HG03135 (cell line): ENCODE measurements around the gene AGAP9.
"Not testable (repeated sequence)": the region's sequence is repeated elsewhere in the genome, so short reads cannot be mapped to it uniquely, and the experiment has no call there.

Experiments used
- ATAC-seq: cut with Tn5 transposase; IDR thresholded peaks from one replicate; pipeline ENCODE4 v1.9.1; 2021; ENCODE audit warnings: mild to moderate bottlenecking, moderate library complexity; ENCODE audit not compliant: unreplicated experiment

Gene AGAP9

DNA sequence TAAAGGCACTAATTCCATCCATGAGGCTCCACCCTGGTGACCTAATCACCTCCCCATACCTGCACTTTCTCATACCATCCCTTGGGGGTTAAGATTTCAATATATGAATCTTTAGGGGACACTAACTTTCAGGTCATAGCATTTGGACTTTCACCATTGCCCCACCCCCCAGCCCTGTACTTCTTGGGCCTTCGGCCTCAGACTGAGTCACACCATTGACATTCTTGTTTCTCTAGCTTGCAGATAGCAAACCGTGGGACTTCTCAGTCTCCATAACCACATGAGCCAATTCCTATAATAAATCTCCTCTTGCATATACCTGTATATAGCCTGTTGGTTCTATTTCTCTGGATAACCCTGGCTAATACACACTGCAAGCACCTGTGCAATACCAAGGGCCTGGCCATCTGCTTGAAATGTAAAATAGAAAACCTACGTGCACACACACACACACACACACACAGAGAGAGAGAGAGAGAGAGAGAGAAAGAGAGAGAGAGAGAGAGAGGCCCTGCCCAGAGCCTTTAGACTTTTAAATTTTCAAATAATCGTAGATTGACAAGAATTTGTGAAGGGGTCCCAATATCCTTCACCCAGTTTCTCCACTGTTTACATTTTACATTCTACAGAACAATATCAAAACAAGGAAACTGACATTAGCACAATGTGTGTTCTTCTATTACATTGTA, 64.8 kb downstream of the AGAP9 start:
- ATAC-seq, result no peak

DNA sequence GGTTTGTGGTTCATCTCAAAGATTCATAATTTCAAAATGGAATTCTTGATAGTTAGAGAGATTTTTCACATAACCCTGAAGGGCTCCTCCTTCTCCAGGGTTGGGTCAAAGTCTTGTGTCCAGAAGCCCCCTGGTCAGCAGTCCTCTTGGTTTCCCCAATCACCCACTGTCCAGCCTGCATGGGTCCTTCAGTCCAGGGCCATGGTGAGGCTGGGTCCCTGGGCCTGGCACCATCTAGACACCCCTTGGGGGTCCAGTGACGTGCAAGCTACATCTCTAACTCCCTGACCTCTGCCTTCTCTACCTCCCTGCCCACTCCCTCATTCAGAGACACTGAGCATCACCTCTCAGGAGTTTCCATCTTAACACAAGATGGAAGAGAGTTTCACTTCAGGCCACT, 65.6 kb downstream of the AGAP9 start:
- ATAC-seq, result no peak

DNA sequence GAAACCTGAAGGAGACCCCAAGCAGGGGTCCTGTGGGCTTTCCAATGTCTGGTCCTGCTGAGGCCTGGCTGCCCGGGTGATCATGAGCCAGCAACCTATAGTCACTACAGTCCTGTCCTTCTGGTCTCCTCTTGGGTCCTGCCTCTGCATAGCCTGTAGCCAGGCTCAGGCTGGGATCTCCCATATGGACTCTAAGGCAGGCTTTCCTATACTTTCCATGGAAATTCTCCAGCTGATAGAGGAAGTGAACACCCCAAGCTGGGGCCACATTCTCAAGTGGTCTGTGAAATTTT, 66.0 kb downstream of the AGAP9 start:
- no peak for ATAC-seq

DNA sequence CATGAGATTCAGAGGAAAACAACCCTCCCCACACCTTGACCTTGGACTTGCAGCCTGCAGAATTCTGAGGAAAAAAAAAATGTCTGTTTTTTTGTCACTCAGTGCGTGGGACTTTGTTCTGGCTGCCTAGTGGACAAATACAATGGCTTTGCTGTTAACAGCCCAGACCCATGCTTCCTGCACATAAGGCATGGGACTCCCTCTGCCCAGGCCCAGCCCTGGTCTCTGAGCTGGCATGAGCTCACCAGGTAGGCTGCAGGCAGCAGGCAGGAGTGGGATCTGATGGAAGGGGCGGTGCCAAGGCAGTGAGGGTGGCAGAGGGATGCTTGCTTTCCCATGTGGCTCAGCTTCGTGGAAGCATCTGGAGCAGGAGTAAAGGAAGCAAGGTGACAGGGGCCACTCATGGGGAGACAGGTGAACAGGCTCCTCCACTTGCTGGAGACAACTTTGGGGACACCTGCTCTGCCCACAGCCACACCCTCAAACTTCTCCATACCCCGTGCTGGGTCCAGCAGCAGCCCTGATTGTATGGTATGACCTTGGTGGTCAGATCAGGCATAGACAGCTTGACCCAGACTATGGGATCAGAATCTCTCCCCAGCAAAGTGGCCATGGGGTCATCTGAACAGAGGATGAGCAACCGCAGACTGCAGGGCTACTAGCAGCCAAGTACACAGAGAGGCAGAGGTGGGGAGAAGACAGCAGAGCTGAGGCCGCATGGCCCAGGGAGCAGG, 66.5 kb downstream of the AGAP9 start:
- ATAC-seq, result no peak

DNA sequence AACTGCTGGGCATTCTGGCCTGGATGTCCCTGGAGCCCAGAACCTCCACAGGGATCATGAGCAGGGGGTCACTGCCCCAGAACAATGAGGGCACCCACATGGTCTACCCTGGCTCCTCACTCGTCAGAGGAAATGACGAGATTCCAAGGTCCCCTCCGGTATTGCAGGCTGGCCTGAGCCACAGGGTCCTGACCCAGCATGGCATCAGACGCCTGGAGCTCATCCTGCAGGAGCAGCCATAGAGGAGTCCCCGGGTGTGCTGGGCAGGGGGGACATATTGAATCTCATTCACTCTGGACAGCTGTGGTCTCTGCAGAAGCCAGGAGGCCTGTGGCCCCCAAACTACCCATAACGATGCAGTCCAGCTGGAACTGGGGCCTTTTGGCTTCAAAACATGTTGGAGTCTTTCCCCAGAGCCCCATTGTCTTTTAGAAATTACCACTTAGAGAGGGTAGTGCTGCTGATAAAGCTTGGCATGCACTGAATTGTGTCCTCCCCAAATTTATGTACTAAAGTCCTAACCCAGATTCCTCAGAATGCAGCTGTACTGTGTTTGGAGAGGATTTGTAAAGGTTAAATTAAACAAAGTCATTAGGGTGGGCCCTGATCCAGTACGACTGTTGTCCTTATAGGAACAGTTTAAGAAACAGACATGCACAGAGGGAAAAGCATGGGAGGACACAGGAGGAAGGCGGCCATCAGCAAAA, 67.2 kb downstream of the AGAP9 start:
- ATAC-seq, result no peak

DNA sequence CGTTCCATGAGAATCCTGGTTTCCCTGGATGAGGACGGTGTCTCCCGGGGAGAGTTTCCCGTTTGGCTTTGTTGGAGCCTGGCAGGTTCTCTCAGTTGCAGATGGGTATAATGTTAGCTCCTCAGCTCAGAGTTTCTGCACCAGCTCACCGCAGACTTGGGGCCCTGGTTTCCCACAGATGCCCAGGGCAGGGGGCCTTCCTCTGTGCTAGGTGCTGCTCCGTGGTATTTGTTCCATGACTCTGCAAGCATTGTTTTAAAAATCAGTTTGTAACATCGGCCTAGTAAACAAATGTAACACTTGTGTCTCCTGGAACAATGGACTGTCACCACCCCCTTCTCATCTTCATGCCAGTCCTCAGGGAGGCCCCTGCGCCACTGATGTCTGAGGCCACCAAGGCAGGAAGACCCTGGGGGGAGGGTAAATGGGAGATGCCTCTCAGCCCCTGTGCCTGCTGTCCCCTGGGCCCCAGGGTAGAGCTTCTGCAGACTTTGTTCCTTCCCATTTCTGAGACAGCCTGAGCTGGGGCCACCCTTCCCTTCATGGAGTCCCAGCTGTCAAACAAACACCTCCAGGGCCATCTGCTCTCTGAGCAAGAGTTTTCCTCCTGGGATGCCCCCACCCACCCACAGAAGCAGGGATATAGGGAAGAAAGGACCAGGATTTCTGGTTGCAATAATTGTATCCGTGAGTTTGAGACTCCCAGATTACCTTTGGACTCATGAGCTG, 67.9 kb downstream of the AGAP9 start:
- ATAC-seq, result not testable (repeated sequence)

DNA sequence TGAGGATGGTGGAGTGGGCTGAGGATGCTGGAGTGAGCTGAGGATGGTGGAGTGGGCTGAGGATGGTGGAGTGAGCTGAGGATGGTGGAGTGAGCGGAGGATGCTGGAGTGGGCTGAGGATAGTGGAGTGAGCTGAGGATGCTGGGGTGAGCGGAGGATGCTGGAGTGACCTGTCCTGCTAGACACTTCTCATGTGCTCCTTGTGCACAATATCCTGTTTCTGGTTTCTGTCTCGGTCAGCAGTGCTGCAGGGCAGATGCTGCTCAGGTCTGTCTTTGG, 68.7 kb downstream of the AGAP9 start:
- no peak for ATAC-seq

DNA sequence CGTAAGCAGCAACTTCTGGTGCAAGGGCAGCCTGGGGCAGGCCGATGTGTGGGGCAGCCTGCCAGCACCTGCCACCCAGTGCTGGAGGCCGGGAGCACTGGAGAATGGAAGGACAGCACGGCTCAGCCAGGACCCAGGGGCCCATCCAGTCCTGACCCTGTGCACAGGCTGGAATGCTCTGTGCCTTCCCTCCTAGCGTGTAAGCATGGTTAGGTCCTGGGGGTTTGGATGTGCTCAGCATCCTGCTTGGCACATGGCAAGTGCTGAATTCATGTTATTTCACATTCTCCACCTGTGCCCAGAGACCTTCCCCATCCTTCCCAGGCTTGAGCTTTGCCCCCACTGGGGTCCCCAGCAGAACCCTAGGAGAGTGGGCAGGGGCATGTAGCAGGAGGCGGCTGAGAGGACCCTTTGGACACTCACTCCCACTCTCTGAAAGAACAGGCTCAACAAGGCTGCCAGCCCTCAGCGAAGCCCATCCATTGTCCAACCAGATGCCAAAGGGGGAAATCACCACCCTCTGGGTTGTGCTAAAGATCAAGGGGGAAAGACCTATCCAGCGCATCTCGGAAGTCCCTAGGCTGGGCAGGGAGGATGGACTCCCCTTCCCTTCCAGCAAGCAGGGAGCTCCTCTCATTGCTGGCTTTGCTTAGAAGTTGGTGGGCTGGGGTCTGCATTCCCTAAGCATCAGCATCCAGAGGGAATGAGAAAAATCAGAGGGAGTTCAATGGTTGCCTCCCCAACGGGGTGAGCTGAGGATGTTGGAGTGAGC, 69.2 kb downstream of the AGAP9 start:
- ATAC-seq, result no peak

DNA sequence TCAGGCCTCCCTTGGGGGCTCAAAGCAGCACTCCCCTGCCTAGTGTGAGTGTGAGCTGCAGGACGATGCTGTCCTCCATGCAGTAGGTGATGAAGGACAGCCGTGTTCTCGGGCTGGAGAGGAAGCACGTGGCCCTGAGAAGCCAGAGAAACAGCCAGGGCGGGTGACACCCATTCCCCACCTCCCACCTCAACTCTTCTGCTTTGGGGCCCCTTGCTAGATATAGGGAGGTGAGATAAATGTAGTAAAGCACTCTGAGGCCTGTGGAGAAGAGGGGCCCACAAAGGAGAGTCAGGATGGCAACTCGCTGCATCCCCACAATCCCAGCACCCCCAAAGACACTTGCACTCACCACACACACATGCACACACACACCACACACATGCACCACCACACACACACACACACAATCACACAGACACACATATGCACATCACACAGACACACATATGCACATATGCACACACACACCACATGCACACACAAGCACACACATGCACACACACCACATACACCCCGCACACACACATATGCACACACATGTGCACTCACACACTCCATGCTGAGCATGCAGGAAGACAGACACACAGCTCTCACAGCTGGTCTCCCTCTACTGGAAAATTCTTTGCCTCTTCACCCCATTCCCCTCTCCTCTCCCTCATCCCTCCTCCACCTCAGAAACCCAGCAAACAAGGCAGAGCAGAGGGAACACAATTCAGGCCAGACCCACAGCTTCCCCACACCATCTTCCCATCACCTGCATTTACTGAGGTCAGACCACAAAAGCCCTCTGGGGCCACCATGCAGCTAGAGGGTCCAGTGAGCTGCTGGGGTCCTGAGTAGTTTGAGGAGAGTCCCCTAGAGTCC, 70.1 kb downstream of the AGAP9 start:
- ATAC-seq, result no peak

DNA sequence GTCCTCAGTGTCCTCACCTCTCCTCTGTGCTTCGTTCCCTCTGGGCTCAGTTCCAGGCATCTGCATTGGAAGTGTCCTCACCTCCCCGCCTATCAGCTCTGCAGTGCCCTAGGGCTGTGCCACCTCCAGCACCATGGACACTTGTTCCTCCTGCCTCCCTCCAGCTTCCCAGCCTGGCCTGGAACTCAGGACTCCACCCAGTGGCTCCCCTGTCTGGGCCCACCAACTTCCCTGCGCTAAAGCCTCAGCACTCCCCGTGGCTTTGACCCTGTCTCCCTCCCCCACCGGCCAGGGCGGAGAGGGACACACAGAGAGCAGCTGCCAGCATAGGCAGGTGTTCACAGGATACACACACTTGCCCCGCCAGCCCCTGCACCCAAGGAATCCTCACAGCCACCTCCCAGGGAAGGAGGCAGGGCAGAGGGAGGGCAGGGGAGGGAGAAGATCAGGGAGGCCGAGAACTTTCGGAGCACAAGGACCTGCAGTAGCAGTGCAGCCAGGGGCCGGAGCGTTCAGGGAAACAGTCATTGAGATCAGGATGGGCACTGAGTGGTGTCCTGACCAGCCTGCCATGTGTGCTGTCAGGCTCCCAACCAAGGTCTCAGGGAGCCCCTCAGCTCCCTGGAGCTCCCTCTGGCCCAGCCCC, 70.8 kb downstream of the AGAP9 start:
- no peak for ATAC-seq

DNA sequence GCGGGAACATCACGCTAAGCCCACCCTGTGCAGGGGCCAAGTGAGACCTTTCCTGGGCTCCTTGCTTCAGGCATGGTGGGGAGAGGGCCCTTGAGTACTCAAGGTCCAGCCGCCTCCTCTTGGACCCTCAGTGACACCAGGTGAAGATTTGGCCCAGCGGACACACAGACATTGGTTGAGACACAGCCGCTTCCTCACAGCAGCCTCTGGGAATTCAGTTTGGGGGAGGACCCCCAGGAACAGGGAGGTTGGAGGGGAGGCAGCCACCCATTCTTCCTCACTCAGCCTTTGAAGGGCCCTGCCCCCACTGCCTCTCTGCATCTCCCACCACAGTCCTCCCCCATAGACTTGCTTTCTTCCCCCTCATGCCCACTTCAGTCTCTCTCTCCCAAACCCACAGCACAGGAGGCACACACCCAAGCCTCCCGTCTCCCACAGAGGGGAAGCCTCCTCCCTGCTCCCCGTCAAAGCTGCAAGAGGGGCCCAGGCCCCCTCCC, 71.4 kb downstream of the AGAP9 start:
- no peak for ATAC-seq
